AG09309 (cell line): Measurements from ENCODE around the gene APP.

Experiments
- DNase-seq: peaks from one replicate; pipeline ENCODE4 v3.0.0-alpha.2; 2010; ENCODE audit warnings: low read depth
- H3K4me3 ChIP-seq: 2 replicates; pipeline ENCODE4 v1.5.1; 2011; ENCODE audit warnings: mild to moderate bottlenecking, low read depth, low read length, moderate library complexity; ENCODE audit not compliant: control insufficient read depth
- TF ChIP-seq, protein P1 (sequence below): IDR thresholded peaks from 2 replicates; pipeline ENCODE4 v1.5.1; 2011; ENCODE audit warnings: mild to moderate bottlenecking, low read depth, low read length, inconsistent platforms; ENCODE audit not compliant: insufficient read depth, control insufficient read depth; ENCODE audit errors: missing control alignments

APP gene

DNA sequence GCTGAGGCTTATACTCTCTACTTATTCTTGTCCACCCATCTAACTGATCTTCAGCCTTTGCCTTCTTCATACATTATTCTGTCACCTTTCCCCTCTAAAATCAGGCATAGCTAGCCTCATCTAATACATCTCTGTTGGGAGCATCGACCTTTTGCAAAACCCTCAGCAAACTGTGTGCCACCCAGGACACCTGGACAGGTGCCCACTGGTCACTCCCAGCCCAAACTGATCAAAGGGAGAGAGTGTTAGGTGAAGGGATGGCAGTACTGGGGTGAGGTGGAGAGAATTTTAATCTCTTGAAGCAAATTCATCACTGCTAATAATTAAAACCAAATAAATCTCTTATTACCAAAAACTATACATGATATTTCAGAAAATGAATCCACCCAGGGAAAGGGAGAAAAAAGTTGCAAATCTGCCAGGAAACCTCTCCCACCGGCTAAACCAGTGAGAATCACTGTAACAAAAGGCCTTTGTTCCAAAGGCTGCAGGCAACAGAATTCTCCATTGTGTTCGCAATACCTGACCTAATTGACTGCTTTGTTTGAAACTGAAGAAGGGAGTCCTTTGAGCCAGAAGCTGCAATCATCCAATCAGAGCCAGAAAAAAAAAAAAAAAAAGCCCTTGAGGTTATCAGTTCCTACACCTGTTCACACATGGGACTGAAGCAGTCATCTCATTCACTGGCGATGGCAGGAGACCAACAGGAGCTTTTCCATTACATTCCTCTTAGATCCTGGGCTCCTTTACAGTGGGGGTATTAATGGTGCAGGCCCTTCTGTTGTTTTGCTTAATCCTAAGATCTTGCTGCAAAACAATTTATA lies 172.6 kb downstream of the APP start:
- TF ChIP-seq, protein P1, sequence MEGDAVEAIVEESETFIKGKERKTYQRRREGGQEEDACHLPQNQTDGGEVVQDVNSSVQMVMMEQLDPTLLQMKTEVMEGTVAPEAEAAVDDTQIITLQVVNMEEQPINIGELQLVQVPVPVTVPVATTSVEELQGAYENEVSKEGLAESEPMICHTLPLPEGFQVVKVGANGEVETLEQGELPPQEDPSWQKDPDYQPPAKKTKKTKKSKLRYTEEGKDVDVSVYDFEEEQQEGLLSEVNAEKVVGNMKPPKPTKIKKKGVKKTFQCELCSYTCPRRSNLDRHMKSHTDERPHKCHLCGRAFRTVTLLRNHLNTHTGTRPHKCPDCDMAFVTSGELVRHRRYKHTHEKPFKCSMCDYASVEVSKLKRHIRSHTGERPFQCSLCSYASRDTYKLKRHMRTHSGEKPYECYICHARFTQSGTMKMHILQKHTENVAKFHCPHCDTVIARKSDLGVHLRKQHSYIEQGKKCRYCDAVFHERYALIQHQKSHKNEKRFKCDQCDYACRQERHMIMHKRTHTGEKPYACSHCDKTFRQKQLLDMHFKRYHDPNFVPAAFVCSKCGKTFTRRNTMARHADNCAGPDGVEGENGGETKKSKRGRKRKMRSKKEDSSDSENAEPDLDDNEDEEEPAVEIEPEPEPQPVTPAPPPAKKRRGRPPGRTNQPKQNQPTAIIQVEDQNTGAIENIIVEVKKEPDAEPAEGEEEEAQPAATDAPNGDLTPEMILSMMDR = no peak
- DNase-seq = no peak

DNA sequence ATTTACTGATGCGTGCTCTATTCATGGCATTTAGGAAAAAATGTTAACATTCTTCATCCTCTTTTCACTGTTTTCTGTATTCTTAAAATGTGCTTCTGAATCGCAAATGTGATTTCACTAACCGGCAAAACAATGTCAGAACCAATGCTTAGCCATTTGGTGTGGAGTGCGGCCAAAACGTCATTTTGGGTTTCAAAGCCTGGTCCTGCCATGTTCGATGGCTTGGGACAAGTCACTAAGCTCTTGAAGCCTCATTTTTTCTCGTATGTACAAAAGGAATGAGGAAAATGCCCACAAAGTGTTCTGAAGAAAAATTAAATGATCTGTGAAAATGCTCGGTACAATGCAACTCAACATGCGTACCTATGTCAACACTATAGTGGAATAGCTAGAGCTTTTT lies 175.3 kb downstream of the APP start:
- DNase-seq = no peak
- TF ChIP-seq, protein P1 = no peak
- H3K4me3 ChIP-seq = no peak overlapping the region

More for the DNA sequence above, 172.6 kb downstream of the APP start:
- H3K4me3 ChIP-seq = no peak overlapping the region

DNA sequence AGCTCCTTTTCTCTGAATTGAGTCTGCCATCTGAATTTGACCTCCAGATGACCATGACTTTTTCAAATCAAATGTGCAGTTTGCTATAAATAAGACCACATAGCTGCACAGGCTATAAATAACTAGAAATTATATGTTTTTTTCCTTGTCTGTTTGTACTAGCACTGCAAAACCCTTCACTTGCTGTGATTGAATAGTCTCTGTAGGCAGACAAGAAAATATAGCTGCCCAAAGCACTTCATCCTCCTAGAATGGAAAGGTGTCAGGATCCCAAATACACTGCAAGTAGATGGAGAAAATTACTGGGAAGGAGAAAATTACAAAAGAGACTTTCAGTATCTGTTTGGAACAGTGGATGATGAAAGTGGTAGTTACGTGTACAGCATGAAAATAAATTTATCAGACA lies 175.8 kb downstream of the APP start:
- DNase-seq = no peak
- TF ChIP-seq, protein P1 = no peak

DNA sequence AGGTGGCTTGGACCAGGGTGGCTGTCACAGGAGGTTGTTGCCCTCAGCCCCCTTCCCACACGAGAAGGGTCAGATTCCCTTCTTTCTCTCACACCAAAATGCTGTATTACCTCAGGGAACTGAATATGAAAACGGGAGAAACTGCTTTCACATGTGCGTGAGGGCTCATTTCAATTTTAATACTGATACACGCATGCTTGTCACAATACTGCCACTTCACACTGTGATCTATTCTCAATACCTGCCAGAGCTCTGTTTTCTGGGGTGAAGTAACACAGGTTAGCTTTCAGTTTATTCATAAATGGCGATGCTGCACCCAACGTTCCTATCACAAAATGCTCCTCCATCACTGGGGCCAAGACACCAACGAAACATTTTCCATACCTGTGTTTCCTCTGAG lies 181.8 kb downstream of the APP start:
- TF ChIP-seq, protein P1 = no peak
- no peak for DNase-seq
- no peak overlapping the region for H3K4me3 ChIP-seq

More for the DNA sequence above, 175.8 kb downstream of the APP start:
- no peak overlapping the region for H3K4me3 ChIP-seq

DNA sequence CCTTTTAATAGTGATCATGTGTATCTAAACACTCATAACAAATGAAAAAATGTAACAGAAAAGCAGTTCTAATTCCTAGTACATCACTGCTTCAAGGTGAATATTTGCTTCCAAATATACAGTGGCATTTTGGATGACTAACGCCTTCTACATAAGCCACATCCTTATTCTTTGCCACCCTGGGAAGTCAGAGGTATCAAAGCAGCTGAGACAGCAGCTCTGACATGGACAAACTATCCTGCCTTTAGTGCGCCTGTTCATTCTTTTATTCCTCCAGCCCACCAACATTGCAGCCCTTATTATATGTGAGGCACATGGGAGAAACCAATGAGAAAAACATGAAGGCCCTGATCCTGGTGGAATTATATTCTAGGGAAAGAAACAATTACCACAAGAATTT lies 183.0 kb downstream of the APP start:
- TF ChIP-seq, protein P1 = no peak
- no peak overlapping the region for H3K4me3 ChIP-seq
- DNase-seq = no peak

DNA sequence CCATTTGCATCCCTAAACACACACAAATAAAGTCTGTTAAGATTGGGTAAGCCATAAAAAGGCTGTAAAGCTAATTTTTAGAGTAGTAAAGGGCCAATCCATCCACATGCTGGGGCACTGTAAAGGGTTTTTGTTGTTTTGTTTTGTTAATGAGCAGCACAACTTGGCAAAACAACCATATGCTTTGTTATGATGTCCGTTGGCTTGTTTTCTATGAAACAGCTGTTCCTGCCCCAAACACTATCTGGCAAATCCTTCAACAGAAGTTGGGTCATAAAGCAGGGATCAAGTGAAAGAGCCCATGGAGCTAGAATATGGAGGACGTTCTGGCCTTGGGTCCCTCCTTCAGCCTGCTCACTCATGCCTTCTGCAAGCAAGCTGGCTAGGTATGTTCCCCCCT lies 183.6 kb downstream of the APP start:
- DNase-seq = no peak
- H3K4me3 ChIP-seq = no peak overlapping the region
- TF ChIP-seq, protein P1 = no peak
